Right hindlimb (tissue), 1 donor: ENCODE data around the gene SDC1.
"Not testable (repeated sequence)": the region's sequence is repeated elsewhere in the genome, so short reads cannot be mapped to it uniquely, and the experiment has no call there.

ENCODE experiments used
- DNase-seq: peaks from one replicate; pipeline ENCODE4 v3.0.0-alpha.2; 2018

SDC1 gene

GRCh38 chr2:20224716-20225293, at the start of gene SDC1:
SDC1 (minus strand) TSS chr2:20225130; CDS start chr2:20224867, 263 bp downstream.
- DNase-seq, result peak; percentile 84

- DNase-seq, result no peak
These were observed 48.1 kb upstream of the SDC1 start for GRCh38 chr2:20273042-20273441.

GRCh38 chr2:20268317-20268716, 43.4 kb upstream of the SDC1 start:
- DNase-seq, result not testable (repeated sequence)

- no peak for DNase-seq
These were observed 42.6 kb upstream of the SDC1 start for GRCh38 chr2:20267529-20267928.

GRCh38 chr2:20264629-20265028, 39.7 kb upstream of the SDC1 start:
- DNase-seq, result no peak

GRCh38 chr2:20257411-20257810, 32.5 kb upstream of the SDC1 start:
- DNase-seq, result no peak

GRCh38 chr2:20254731-20255130, 29.8 kb upstream of the SDC1 start:
- no peak for DNase-seq

GRCh38 chr2:20250436-20250835, 25.5 kb upstream of the SDC1 start:
- no peak for DNase-seq

- no peak for DNase-seq
These were observed 24.2 kb upstream of the SDC1 start for GRCh38 chr2:20249170-20249569.

GRCh38 chr2:20247084-20247483, 22.2 kb upstream of the SDC1 start:
- DNase-seq, result no peak

- DNase-seq, result not testable (repeated sequence)
These were observed 18.7 kb upstream of the SDC1 start for GRCh38 chr2:20243637-20244036.

GRCh38 chr2:20242727-20243377, 17.9 kb upstream of the SDC1 start:
- no peak for DNase-seq

- DNase-seq, result no peak
These were observed 17.2 kb upstream of the SDC1 start for GRCh38 chr2:20241973-20242726.

- DNase-seq, result not testable (repeated sequence)
These were observed 15.4 kb upstream of the SDC1 start for GRCh38 chr2:20240291-20240690.

- DNase-seq, result no peak
These were observed 11.6 kb upstream of the SDC1 start for GRCh38 chr2:20236496-20236895.

- no peak for DNase-seq
These were observed 10.8 kb upstream of the SDC1 start for GRCh38 chr2:20235655-20236305.

- DNase-seq, result not testable (repeated sequence)
These were observed 9.7 kb upstream of the SDC1 start for GRCh38 chr2:20234597-20234996.

GRCh38 chr2:20232837-20233207, 7.9 kb upstream of the SDC1 start:
- peak; percentile 6 for DNase-seq

GRCh38 chr2:20231598-20232026, 6.7 kb upstream of the SDC1 start:
- peak; percentile 19 for DNase-seq

GRCh38 chr2:20231159-20231558, 6.2 kb upstream of the SDC1 start:
- peak; percentile 9 for DNase-seq

- no peak for DNase-seq
These were observed 5.1 kb upstream of the SDC1 start for GRCh38 chr2:20230114-20230425.

GRCh38 chr2:20229322-20230113, 4.6 kb upstream of the SDC1 start:
- peak; percentile 30 for DNase-seq
